ENCODE results near the gene TMEM72. TPM values are rescaled to one million over a fixed set of nuclear protein-coding genes. Genes with fewer than 3 reads are reported as not detected.

The TMEM72 gene
- total RNA-seq, 1 experiment from 2014 or later = not detected

GRCh38 chr10:44935201-44935965 lies 24.2 kb downstream of the TMEM72 start:
- Histone ChIP-seq H4K91ac (ENCODE audit: insufficient read length, low read depth, low read length) (no peak overlapping the region), H4K5ac (ENCODE audit: insufficient read length, low read depth, low read length) (no peak overlapping the region), H4K20me1 (ENCODE audit: control insufficient read depth, insufficient read depth, insufficient read length) (no peaks in the 10 kb centered on the region), H3K27me3 (ENCODE audit: insufficient read depth, low read length) (no peaks in the 10 kb centered on the region), H3K79me1 (ENCODE audit: insufficient read depth, low read depth, low read length, poor library complexity, severe bottlenecking) (no peaks in the 10 kb centered on the region), H2AK5ac (ENCODE audit: insufficient read length, low read length) (no peak overlapping the region), H2BK15ac (ENCODE audit: low read depth, low read length) (no peak overlapping the region), H4K8ac (replicated peaks; ENCODE audit: insufficient read length, low read depth, low read length) (no peak overlapping the region), H3K9me3 (ENCODE audit: control insufficient read depth, low read depth, low read length) (no peaks in the 10 kb centered on the region), H3K27ac (ENCODE audit: insufficient read length, low read depth, low read length) (no peak overlapping the region), H3K4me2 (ENCODE audit: insufficient read depth, insufficient read length, low read length) (no peak overlapping the region), H2BK12ac (ENCODE audit: insufficient read length, low read depth, low read length) (no peak overlapping the region), H2BK5ac (ENCODE audit: insufficient read length, low read length) (no peak overlapping the region), H2BK120ac (ENCODE audit: low read depth, low read length, poor library complexity, severe bottlenecking) (no peak overlapping the region), H3K4me1 (ENCODE audit: insufficient read depth, low read length) (no peaks in the 10 kb centered on the region; the same call in 1 of the 2 replicates), H3K23ac (ENCODE audit: insufficient read length, low read depth, low read length) (no peak overlapping the region), H3K23me2 (ENCODE audit: insufficient read length, low read depth, low read length, poor library complexity, severe bottlenecking) (no peaks in the 10 kb centered on the region), H3K18ac (ENCODE audit: insufficient read length, low read depth, low read length) (no peak overlapping the region), H3K14ac (ENCODE audit: insufficient read depth, low read length) (no peak overlapping the region; the same call in 1 of the 2 replicates), H3K9ac (ENCODE audit: extremely low read depth, insufficient read length, low read length) (no peak overlapping the region), H2BK20ac (ENCODE audit: low read depth, low read length, poor library complexity, severe bottlenecking) (no peak overlapping the region), H3T11ph (ENCODE audit: low read length) (no peak overlapping the region), H3K79me2 (ENCODE audit: insufficient read depth, low read length) (no peaks in the 10 kb centered on the region), H2AFZ (ENCODE audit: low read length) (no peak overlapping the region), H3K4ac (ENCODE audit: low read depth, low read length) (no peak overlapping the region), H3K56ac (ENCODE audit: insufficient read length, low read depth, low read length) (no peak overlapping the region)
- peaks cover 0 to 8% of the 10 kb centered on the region in 2 experiments; a peak in 3 of 4 replicates for H3K4me1 Mint-ChIP-seq
- peaks cover 8% of the 10 kb centered on the region for H3K27me3 Mint-ChIP-seq (ENCODE audit: low read depth)
- peak; percentile 28 for DNase-seq
- H3K4me3 Mint-ChIP-seq = no peak overlapping the region; a peak in 1 of 5 replicates
- H3K36me3 Mint-ChIP-seq (ENCODE audit: insufficient read depth in 1 of 3, low read depth in 3 of 3) = no peaks in the 10 kb centered on the region
- H3K9me3 Mint-ChIP-seq = peaks cover 2 to 14% of the 10 kb centered on the region in 2 experiments; a peak in 2 of 5 replicates
- no CpG with 5 or more reads among the region's 9 CpGs for WGBS (ENCODE audit: extremely low coverage, insufficient read length, low lambda C conversion rate)
- TF ChIP-seq, protein P1, sequence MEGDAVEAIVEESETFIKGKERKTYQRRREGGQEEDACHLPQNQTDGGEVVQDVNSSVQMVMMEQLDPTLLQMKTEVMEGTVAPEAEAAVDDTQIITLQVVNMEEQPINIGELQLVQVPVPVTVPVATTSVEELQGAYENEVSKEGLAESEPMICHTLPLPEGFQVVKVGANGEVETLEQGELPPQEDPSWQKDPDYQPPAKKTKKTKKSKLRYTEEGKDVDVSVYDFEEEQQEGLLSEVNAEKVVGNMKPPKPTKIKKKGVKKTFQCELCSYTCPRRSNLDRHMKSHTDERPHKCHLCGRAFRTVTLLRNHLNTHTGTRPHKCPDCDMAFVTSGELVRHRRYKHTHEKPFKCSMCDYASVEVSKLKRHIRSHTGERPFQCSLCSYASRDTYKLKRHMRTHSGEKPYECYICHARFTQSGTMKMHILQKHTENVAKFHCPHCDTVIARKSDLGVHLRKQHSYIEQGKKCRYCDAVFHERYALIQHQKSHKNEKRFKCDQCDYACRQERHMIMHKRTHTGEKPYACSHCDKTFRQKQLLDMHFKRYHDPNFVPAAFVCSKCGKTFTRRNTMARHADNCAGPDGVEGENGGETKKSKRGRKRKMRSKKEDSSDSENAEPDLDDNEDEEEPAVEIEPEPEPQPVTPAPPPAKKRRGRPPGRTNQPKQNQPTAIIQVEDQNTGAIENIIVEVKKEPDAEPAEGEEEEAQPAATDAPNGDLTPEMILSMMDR (conservative IDR thresholded peaks at IDR 0.05) = no peak
- no peak overlapping the region for H3K27ac Mint-ChIP-seq

All from H9 (cell line).